Left ventricle myocardium inferior (tissue), 1 donor: ENCODE results near the gene TRIAP1. TPM values are rescaled to one million over a fixed set of nuclear protein-coding genes. Genes with fewer than 3 reads are reported as not detected.
"Not testable (repeated sequence)": the region's sequence is repeated elsewhere in the genome, so short reads cannot be mapped to it uniquely, and the experiment has no call there.

ENCODE experiments used
- DNase-seq: peaks from one replicate; pipeline ENCODE4 v3.0.0-alpha.2; 2020
- H3K27ac ChIP-seq: fragments of 200-600 bp; replicated peaks from 2 replicates; pipeline ENCODE4 v1.8.0; 2021
- H3K27me3 ChIP-seq: fragments of 200-600 bp; 2 replicates; pipeline ENCODE4 v1.8.0; 2021; ENCODE audit warnings: low read depth
- H3K36me3 ChIP-seq: fragments of 200-600 bp; 2 replicates; pipeline ENCODE4 v1.8.0; 2021
- H3K4me1 ChIP-seq: fragments of 200-600 bp; 2 replicates; pipeline ENCODE4 v1.8.0; 2021
- H3K4me3 ChIP-seq: fragments of 200-600 bp; 2 replicates; pipeline ENCODE4 v1.8.0; 2021; ENCODE audit warnings: mild to moderate bottlenecking, moderate library complexity
- H3K9me3 ChIP-seq: fragments of 200-600 bp; replicated peaks from 2 replicates; pipeline ENCODE4 v1.8.0; 2021
- CTCF ChIP-seq: fragments of 200-600 bp; IDR thresholded peaks from 2 replicates; pipeline ENCODE4 v1.8.0; 2021; ENCODE audit warnings: antibody characterized with exemption, mild to moderate bottlenecking, borderline replicate concordance
- intact Hi-C: fragments of 100-400 bp; cut with micrococcal nuclease; formaldehyde crosslinking; loops from one replicate; pipeline ENCODE4 v1.11.0; 2022
- total RNA-seq: library from RNA; stranded (reverse); fragmentation: NEBNext Ultra II Directional; extraction: Animal tissue kit (Norgen Biotek cat#: 25700); gene quantifications from one replicate; pipeline ENCODE4 v1.2.1, GENCODE V29; 2021
- donor health status: DM: no; HTN: yes; CAD: no; lungs with severe emphysema.

Gene TRIAP1
- total RNA-seq, 1 donor from 2014 or later, result 17.9 TPM

- Histone ChIP-seq H3K9me3 (no peaks in the 10 kb centered on the region), H3K4me3 (no peak overlapping the region), H3K4me1 (peaks cover 5% of the 10 kb centered on the region), H3K27me3 (no peaks in the 10 kb centered on the region), H3K36me3 (no peaks in the 10 kb centered on the region), H3K27ac (no peak overlapping the region)
- DNase-seq, result no peak
- no peak for TF ChIP-seq CTCF
- intact Hi-C loops, result no loop called here
Observed at GRCh38 chr12:120488057-120488640, 42.0 kb upstream of the TRIAP1 start.

- H3K27me3 ChIP-seq, H3K9me3 ChIP-seq, intact Hi-C loops, DNase-seq, H3K4me3 ChIP-seq, H3K4me1 ChIP-seq, H3K27ac ChIP-seq, H3K36me3 ChIP-seq: not testable (repeated sequence)
Observed at GRCh38 chr12:120487552-120487951, 41.4 kb upstream of the TRIAP1 start.

GRCh38 chr12:120485961-120486881 lies 40.0 kb upstream of the TRIAP1 start:
- no peak overlapping the region for H3K27ac ChIP-seq
- no peaks in the 10 kb centered on the region for H3K27me3 ChIP-seq
- H3K9me3 ChIP-seq, result no peaks in the 10 kb centered on the region
- H3K4me1 ChIP-seq, result peaks cover 2% of the 10 kb centered on the region
- intact Hi-C loops, result no loop called here
- no peak for DNase-seq
- peaks cover 11% of the 10 kb centered on the region for H3K36me3 ChIP-seq
- H3K4me3 ChIP-seq, result no peak overlapping the region
- no peak for TF ChIP-seq CTCF

- peaks cover 11% of the 10 kb centered on the region for H3K36me3 ChIP-seq
- DNase-seq, result no peak
- H3K4me3 ChIP-seq, result no peak overlapping the region
- intact Hi-C loops, result no loop called here
- no peaks in the 10 kb centered on the region for H3K4me1 ChIP-seq
- TF ChIP-seq CTCF, result no peak
- H3K27me3 ChIP-seq, result no peaks in the 10 kb centered on the region
- H3K27ac ChIP-seq, result no peak overlapping the region
- no peaks in the 10 kb centered on the region for H3K9me3 ChIP-seq
Observed at GRCh38 chr12:120483621-120484020, 37.4 kb upstream of the TRIAP1 start.

- H3K36me3 ChIP-seq, result peaks cover 11% of the 10 kb centered on the region
- H3K9me3 ChIP-seq, result no peaks in the 10 kb centered on the region
- H3K4me3 ChIP-seq, result no peak overlapping the region
- DNase-seq, result no peak
- intact Hi-C loops, result no loop called here
- no peaks in the 10 kb centered on the region for H3K27me3 ChIP-seq
- no peaks in the 10 kb centered on the region for H3K4me1 ChIP-seq
- TF ChIP-seq CTCF, result no peak
- no peak overlapping the region for H3K27ac ChIP-seq
Observed at GRCh38 chr12:120481022-120481767, 35.0 kb upstream of the TRIAP1 start.

GRCh38 chr12:120480211-120480610 lies 34.0 kb upstream of the TRIAP1 start:
- no peak overlapping the region for H3K27ac ChIP-seq
- H3K9me3 ChIP-seq, result no peaks in the 10 kb centered on the region
- no peak for DNase-seq
- H3K36me3 ChIP-seq, result peaks cover 11% of the 10 kb centered on the region
- H3K27me3 ChIP-seq, result no peaks in the 10 kb centered on the region
- no peak overlapping the region for H3K4me3 ChIP-seq
- intact Hi-C loops, result no loop called here
- H3K4me1 ChIP-seq, result no peaks in the 10 kb centered on the region
- TF ChIP-seq CTCF, result no peak
